ENCODE data around the gene PHF3.

Gene PHF3

DNA sequence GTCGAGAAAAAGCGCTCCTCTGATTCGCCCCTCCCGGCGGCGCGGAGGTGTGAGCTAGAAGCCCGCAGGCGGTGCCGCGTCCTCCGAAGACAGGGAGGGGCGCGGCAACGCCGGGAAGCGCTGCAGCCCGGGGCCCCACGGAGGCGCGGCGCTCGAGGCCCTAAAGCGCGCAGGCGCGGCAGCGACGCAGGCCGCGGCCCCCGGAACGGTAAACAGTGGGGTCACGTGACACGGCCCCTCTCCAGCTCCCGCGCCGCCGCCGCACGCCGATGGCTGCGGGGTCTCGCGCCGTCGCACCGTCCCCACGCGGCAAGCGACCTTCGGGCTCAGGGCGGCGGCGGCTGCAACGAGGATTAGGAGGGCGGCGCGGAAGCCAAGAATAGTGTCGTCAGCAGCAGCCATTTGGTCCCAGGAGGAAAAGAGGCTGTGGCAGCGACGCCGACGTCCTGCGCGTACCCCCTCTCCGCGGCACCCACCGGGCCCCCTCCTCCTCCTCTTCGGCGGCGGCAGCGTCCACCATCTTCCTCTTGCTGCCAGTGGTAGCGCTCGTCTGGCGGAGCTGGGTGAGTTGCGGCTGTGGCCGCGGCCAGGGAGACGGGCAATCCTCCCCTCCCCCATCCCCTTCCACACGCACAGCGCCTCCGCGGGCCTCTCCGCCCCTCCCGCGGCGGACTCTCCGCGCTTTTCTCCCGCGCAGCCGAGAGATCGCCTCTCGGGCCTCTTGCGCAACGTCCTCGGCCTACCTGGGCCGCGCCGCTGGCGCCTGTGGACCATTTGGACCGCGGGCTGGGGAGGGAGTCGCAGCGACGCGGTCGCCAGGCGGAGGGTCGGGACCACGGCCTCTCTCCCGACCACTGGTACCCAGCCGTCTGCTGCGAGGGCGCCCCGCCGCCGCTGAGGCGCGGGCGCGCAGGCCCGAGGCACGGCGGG, at the start of gene PHF3:
Gene PHF3, plus strand, starts transcription at position 215 of the 930 bp plus-strand sequence. CDS start 10,750 bp downstream, outside the sequence.
- peak within 1 kb of the TSS; percentile 87 for H3K4me3 ChIP-seq (ENCODE audit: control insufficient read depth, low read depth, low read length)
- TF ChIP-seq CTCF (conservative IDR thresholded peaks at IDR 0.05; ENCODE audit: control insufficient read depth, insufficient read depth, low read depth, low read length): no peak
- DNase-seq (ENCODE audit: low read depth): peak; percentile 83

DNA sequence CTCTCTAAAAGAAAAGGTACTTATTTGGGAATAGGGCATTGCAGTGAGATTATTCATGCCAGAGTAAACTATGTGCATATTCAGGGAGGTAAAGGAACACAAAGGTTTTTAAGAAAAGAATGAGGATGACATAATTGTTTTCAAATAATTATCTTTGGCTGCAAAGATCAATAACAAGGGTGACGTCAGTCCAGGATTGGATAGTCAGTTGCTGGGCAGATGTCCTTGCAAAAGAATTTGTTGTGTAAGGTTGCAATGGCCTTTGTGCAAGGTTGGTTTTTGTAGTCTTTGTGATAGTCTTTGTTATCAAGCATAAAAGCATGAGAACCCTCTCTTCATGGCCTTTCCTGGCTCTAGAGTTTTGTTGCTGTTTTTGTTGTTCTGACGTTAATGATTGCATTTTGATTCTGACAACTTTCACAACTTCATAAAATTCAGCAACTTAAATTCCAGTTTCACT, 45.6 kb upstream of the PHF3 start:
- H3K4me3 ChIP-seq (ENCODE audit: control insufficient read depth, low read depth, low read length): no peak overlapping the region
- DNase-seq (ENCODE audit: low read depth): no peak
- no peak for TF ChIP-seq CTCF (conservative IDR thresholded peaks at IDR 0.05; ENCODE audit: control insufficient read depth, insufficient read depth, low read depth, low read length)

DNA sequence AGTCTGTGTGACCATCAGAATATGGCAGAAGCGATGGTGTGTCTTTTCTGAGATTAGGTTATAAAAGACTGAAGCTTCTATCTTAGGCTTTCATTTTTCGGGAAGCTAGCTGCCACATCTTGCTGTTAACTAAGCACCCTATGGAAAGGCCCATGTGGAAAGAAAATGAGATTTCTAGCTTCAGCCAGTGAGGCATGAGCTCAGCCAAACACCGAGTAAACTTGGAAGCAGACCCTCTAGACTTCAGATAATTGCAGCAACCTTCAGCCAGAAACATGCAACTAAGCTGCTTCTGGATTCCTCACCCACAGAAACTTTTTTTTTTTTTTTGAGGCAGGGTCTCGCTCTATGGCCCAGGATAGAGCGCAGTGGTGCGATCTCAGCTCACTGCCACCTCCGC, 42.7 kb upstream of the PHF3 start:
- TF ChIP-seq CTCF (conservative IDR thresholded peaks at IDR 0.05; ENCODE audit: control insufficient read depth, insufficient read depth, low read depth, low read length): no peak
- DNase-seq (ENCODE audit: low read depth): no peak
- no peak overlapping the region for H3K4me3 ChIP-seq (ENCODE audit: control insufficient read depth, low read depth, low read length)

GRCh38 chr6:63597141-63598048, 38.2 kb upstream of the PHF3 start:
- peak overlapping the region; percentile 67 for H3K4me3 ChIP-seq (ENCODE audit: control insufficient read depth, low read depth, low read length)
- no peak for TF ChIP-seq CTCF (conservative IDR thresholded peaks at IDR 0.05; ENCODE audit: control insufficient read depth, insufficient read depth, low read depth, low read length)
- no peak for DNase-seq (ENCODE audit: low read depth)

GRCh38 chr6:63598049-63599036, 37.3 kb upstream of the PHF3 start:
- peak; percentile 94 for TF ChIP-seq CTCF (conservative IDR thresholded peaks at IDR 0.05; ENCODE audit: control insufficient read depth, insufficient read depth, low read depth, low read length)

More at GRCh38 chr6:63598049-63599036, 37.3 kb upstream of the PHF3 start:
- peak; percentile 60 for DNase-seq (ENCODE audit: low read depth)
- H3K4me3 ChIP-seq (ENCODE audit: control insufficient read depth, low read depth, low read length): peak overlapping the region; percentile 67

All from fibroblast of mammary gland (primary cell).